NCI-H187 (cell line): Measurements from ENCODE around the gene NCKAP5.

Experiments used
- DNase-seq, 2 experiments: peaks; one replicate each; lab custom pipeline; 2025; lab: John Stamatoyannopoulos, UW

NCKAP5 gene

DNA sequence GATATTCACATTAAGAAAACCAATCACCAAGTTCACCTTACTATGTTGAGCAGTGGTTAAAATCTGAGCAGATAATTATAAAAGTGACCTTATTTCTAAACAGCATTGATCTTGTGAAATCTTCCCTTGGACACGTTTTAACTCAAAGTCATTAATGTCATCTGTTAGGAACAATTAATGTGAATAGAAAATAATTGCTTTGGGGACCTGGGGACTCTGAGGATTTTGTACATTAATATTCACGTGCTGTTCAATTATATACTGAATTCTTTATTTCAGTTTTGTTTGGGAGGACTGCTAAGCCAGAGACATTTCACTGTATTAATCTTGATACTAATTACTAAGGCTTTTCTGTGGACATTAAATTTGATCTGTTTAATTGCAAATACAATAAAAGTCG, 771.2 kb downstream of the NCKAP5 start:
- DNase-seq = no peak

DNA sequence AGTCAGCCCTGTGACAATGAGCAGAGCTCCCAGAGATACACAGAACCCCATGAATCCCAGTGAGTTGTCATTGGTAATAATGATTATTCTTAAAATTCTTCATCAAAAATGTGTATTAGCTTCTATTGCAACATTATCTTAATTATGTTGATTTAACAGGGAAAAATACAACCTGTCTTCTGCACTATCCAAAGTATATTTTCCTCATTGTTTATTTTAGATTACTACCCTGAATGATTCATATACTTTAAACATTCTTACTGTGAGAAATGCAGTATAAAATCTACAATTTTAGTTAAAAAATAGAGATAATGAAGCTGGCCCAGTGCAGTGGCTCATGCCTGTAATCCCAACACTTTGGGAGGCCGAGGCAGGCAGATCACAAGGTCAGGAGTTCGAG, 773.0 kb downstream of the NCKAP5 start:
- no peak for DNase-seq

DNA sequence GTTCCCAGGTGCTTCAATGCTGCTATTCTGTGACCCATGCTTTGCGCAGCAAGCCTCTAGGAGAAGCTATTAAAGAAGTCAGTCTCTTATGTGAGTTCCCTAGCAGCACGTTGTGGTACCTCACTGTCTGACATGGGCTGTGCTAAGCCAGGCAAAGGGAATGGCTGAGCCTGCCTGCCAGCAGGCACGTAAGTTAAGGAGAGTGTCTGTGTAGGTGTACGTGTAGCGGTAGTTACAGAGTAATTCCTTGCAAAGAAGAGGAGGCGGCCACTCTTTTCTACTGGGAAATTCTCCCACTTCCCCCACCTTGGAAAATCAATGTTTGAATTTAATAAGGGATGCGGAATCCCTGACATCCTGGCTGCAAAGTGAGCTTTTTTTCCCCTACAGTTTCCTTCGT, 774.7 kb downstream of the NCKAP5 start:
- DNase-seq = no peak

DNA sequence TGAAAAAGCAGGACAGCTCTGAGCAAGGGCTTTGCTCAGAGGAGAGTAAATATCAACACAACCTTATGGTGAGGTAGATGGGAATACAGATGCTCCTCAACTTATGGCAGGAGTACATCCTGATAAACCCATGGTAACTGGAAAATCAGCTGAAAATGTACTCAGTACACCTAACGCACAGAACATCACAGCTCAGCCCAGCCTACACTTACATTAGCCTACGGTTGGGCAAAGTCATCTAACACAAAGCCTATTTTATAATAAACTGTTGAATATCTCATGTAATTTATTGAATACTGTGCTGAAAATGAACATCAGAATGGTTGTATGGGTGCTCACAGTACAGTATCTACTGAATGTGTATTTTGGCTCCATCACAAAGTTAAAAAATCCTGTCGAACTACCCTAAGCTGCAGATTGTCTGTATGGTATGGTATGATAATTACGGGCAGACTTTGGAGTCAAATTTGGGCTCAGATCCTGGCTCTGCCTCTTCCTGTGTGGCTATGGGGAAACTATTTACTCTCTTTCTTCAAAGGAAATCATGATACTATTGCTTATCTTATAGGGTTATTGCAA, 778.0 kb downstream of the NCKAP5 start:
- DNase-seq = no peak

DNA sequence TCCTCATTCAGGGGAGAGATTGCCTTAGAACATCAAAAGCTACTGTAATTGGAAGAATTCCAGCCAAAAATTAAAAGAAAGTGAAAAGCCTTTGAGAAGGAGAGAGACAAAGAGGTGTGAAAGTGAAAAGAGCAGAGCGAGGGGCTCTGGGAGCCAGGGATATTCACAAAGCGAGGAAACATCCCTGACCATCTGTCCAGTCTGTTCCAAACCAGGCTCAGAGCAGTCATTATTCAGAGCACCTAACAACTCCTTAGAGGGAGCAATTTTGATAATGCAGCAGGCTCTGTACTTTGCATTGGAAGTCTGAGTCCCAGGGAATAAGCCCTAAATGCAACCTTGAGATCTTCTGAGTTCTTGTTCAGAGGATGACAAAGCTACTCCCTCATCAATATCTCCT, 779.2 kb downstream of the NCKAP5 start:
- DNase-seq = no peak

DNA sequence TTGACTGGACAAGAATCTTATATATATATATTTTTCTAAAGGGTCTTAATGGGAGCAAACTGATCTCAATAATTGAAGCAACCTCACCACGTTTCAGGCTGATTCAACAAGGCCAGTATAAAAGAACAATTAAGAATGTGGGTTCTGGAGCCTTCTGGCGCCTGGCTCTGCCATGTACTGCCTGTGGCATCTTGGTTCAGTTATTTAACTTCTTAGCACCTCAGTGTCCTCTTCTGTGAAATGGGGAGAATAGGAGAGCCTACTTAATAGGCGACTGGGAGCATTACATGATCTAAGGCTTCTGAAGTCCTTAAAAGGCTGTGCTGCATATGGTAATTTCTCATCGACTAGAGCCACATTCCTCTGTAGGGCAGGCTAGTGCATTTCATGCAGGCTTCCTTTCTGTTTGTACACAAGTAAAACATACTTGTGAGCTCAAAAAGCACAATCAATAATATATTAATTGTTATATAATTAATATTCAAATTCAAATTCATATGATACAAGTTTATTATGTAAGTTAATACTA, 779.9 kb downstream of the NCKAP5 start:
- DNase-seq = no peak

DNA sequence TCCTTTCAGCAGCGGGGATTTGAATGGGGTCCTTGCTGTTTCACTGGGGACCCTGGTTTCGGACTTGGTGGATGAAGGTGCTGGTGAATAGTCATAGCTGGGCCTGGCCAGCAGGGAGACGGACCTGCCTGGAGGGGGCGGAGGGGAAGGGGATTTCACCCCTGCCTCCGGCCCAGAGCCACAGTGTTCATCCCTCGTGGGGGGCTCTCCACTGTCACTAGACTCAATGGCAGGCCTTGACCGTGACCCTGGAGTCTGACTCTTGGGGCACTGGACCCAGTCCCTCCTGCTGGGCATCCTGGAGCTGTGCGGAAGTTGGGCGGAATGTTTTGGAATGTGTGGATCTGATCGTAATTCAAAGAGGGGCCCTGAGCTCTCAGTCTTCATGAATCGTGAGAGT, 784.4 kb downstream of the NCKAP5 start:
- DNase-seq = no peak

DNA sequence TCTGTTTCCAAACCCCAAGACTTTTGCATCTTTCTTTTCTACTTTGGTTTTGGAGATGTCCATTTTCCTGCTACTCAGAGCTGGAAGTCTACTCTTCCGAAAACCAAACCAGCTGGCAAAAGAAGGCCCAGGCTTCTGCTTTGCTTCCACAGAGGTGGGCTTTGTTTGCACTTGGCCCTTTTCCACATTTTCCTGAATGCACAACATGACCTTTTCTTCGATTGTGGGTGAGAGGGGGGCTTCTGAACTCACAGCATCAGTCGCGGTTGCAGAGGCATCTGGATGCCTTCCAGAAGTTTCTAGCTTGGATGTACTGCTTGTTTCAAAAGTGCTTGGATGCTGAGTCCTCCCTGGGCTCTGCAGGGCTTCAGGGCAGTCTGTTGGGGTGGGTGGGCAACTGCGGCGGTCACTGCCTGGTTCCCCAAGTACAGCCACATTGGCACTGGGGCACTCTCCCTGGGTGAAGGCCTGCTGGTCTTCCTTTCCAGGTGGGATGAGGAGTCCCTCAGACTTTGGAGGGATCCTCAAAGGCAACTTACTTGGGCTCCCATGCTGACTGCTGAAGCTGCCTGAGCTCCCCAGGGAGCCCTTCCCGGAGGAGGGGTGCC, 786.0 kb downstream of the NCKAP5 start:
- DNase-seq = no peak

DNA sequence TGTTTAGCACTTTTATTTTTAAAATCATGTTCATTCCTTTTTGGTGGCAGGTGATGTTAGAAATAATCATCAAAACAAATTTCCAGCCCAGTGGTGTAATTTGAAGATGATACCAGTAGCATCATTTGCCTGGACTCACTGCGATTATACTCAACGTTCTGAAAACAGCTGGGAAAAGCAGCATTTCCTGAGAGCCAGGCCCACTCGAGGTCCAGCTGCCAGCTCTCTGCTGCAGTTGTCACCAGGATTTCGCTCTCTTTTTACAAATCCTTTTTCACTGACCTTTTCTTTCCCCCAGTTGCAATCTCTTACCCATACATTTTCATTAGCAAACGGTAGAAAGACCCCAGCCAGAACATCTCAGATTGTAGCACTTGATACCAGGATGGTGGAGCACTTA, 787.6 kb downstream of the NCKAP5 start:
- DNase-seq = no peak

DNA sequence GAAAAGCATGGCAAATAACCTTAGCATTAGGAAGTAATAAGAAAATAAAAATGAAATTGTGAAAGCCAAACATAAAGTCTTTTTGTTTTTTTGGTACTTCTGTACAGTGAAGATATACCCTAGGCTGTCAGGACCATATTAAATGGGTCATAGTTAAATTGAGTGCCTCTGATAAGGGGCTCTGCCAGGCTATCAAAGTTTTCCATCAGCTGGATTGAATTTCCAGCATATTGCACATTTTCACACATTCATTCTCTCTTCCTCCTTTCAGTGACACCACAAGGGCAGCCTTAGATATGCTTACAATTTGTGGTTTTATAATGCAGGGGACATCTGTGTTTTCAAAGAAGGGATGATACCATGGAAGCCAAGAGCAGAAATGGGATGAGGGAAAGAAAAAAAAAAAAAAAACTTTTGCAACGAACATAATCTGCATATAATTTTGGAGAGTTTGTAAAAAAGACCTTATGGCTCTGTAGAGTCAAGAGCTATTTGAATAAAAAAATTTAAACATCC, 789.0 kb downstream of the NCKAP5 start:
- no peak for DNase-seq

DNA sequence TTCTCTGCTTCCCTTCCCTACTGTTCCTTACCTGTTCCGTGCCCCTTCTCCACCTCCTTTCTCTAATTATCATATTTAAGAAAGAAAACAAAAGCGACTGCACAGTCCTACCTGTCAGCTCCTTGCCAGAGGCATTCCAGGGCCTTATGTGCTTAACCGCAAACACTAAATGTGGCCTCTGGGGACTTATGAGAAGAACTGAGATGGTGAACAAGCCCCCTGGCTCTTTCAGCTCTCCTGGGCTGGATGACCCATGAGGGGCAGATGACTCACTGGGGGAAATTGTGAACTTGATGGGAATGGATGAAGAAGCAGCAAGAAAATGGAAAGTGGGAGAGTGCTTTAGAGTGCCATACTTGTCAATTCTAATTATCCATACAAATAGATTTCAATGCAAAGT, 792.0 kb downstream of the NCKAP5 start:
- DNase-seq = no peak

DNA sequence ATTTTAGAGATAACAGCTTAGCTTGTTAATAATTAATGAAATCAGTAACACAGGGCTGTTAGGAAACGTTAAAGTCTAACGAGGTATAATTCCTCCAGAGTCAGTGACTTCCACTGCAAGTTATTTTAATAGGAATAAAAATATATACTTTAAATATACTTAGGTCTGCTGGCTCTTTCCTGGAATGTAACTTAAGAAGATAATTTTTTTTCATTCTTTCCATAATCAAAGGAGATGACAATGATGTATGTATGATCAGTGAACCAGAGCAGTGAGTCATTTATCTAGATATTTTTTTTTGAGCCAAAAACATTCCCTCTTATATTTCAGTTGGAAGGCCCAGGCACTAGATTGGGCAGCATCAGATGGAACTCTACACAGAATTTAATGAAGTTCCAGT, 794.1 kb downstream of the NCKAP5 start:
- DNase-seq = no peak

DNA sequence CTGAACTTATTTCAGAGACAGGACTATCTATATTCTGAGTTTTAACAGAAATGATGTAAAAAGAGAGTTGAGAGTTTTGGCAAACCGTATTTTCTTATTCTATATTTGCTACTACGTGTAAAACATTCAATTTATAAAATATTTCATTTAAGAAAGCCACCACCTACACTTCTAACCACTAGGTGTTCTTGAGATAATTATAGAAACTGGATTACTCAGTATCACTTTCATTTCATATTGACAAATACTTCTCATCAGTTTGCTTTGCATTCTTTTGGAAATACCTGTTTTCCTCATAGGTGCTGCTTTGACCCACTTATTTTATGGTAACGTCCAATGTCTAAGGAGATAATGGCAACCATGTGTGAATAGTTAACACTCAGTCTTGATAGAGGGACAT, 794.9 kb downstream of the NCKAP5 start:
- no peak for DNase-seq

DNA sequence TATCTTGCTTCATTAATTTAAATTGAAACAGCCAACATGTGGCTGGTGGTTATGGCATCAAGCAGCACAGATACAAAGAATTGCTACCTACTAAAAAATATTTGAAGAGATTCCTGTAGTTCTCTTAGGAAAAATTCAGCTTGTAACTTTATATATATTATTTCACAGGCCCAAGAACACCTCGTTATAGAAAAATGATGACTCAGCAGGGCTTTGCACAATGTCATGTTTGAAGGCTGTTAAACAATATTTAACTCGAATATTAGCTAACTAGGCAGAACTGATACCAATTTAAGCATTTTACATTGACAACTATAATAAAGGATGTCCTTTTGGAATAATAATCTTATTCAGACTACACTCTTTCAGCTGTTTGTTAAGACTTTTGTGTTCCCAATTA, 795.9 kb downstream of the NCKAP5 start:
- DNase-seq = no peak

DNA sequence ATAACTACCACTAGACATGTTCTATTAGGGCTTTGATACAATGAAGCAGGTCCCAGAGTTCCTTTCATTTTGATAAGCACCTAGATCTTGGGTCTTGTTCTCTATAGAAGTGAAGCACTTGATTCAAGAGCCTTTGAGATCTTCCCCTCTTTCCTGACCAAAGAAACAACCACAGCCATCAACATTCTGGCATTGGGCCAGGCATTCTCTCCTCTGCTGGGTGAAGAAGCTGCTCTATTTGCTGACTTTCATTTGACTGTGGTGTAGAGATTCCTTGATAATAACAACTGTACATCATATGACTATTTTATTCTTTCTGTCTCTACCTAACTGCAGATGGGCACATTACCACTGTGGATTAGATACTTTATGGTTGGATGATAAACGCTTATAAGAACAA, 801.7 kb downstream of the NCKAP5 start:
- DNase-seq = peak; percentile 44 to 59

DNA sequence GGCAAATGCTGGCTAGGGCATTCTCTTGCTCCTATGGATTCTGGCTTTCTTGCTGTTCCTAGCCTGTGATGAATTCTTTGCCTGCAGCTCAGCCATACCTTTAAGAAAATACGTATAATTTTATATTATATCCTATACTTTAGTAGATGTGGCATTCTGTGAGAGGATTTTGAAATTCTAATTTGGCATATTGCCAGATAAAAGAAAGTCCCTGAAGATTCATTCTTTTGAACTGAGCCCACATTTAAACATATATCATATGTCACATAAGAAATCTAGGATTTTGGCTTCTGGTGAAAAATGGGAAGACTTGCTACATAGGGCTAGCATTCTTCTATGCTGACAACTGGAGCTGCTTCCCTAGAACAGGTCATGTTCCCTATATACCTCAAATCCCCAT, 806.8 kb downstream of the NCKAP5 start:
- DNase-seq = no peak

DNA sequence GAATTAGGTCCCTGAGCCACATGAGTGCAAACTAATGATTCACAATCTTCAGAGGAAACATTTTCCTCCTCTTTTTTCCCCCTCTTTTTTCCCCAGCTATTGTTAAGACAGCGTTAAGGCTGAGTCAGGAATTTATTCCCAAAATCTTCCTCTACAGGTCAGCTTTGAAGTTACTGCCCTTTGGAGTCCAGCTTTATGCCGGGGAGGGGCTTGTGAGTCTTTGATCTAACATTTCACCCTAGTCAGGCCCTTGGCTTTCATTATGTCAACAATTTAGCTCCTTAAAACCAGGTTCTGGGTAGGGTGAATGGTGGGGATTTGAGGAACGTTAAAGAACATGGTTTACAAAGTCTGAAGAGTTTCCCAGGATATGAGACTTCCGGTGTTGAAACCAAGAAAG, 807.3 kb downstream of the NCKAP5 start:
- no peak for DNase-seq

DNA sequence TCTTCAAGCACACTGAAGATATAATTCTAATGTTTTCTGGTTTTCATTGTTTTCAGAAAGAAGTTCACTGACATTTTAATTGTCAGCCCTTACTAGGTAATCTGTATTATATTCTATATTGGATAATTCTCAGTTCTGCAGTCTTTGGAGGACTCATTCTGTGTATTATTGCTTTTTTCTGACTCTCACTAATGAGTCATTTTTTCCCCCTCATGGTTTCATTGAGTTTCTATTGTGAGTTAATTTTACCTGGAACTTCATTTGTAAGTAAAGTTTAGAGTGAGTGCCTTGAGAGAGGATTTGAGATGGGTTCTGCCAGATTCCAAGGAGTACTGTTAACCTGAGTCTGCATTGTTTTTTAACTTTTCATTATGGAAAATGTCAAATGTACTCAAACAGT, 807.9 kb downstream of the NCKAP5 start:
- no peak for DNase-seq

DNA sequence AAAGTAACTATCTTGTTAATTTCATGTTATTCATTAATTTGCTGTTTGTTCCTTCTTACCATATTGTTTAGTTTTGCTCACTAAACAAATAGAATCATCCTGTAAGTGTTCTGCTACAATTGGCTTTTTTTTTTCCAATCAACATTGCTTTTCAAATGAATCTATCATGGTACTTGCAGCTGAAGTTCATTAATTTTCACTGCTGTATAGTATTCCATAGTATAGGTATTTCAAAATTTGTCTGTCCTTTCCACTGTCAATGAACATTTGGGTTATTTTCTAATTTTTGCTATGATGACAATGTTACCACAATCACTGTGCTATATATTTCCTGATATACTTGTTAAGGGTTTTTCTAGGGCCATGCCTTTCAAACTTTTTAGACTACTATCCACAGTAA, 809.3 kb downstream of the NCKAP5 start:
- DNase-seq = no peak

DNA sequence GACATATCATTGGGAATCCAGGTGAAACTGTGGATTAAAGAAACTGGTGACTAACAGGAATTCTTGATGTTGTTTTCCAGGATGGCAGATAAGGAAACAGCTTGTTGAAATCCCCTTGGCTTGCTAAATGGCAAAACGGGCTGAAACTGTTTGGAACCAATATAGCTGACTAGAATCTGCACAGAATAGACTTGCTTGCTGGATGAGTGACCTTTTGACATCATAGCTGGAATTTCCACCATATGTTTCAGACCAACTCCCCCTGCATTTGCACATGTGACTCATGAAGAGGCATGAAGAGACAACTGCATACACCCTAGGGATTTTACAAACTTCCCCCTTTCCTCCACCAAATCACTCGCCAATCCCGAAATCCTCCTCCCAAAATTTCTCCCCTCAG, 810.6 kb downstream of the NCKAP5 start:
- DNase-seq = no peak

DNA sequence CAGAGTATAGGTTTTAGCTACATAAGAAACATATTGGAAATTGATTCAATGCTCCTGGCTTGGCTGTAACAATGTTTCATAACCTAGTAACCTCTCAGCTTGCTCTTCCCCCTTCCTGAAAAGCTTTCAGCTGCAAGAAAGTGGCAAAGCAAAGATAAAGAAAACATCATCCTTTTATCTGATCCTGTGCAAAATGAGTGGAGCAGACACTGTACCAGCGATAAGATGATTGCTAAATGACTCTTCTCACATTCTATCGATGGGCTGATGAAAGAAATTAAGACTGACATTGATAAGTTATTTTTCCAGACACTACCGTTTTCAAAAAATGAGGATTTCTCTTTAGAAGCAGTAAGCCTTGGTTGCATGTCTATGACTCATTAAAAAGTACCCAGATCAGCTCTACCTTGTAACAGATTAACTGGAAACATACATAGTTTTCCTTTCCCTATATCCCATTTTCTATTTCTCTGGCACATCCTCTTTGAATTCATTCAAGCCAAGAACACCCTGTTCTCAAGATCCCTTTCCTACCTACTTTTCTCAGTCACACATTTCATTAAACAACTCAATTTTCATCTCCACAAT, 811.2 kb downstream of the NCKAP5 start:
- no peak for DNase-seq

DNA sequence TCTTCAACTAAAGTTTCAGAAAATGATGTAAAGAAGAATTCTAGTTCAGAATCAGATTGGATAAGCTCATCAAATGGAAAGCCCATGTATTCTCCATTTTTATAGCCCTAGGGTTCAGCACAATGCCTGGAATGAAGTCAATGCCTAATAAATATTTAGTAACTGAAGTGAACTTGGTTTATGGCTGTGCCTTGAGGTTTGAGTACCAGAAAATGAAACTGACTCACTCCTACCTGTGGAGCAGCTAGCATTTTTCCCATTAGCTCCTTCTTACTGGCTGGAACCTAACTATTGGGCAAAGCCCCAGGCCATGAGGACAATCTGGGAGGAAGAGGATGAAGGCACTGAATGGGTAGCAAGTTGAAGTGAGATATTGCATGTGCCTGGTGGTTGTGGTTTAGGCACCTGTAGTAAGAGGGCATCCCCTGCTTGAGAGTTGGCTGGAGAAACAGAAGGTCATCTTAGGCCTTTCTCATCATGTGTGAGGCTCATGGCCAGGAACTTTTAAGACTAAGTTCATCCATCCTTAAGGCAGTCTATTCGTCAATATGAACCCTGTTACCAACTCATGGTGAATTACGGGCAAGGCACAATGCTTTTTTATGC, 813.3 kb downstream of the NCKAP5 start:
- DNase-seq = no peak

DNA sequence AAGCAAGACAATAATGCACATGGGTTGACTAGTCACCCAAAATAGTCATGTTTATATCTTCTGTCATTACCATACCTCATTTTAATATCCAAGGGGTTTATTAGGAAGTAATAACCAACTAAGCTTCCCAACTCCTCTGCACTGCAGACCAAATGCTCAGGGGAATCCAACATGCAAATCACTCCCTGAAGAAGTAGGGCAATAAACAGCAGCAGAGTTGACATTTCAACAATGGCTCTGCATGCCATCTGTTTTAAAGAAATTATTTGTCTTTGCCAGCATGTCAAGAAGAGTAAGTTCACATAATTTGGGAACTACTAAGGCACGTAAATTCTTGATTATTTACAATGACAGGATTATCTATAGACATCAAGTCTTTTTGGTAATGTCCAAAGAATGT, 813.9 kb downstream of the NCKAP5 start:
- DNase-seq = no peak
